Esophagus (tissue), 2 donors: ENCODE results near the gene SMCO2. TPM values are rescaled to one million over a fixed set of nuclear protein-coding genes. Genes with fewer than 3 reads are reported as not detected.
"Not testable (repeated sequence)": the region's sequence is repeated elsewhere in the genome, so short reads cannot be mapped to it uniquely, and the experiment has no call there.

Experiments used
- H3K27ac ChIP-seq, 2 donors: one replicate each; pipeline ENCODE4 v1.5.1; 2013; ENCODE audit warnings: low read depth in 2 of 2, mild to moderate bottlenecking in 2 of 2, inconsistent platforms in 1 of 2, low read length in 1 of 2, moderate library complexity in 1 of 2
- H3K27me3 ChIP-seq, 2 donors: one replicate each; pipeline ENCODE4 v1.6.1; 2013; ENCODE audit warnings: low read length in 2 of 2, control low read depth in 1 of 2, mild to moderate bottlenecking in 1 of 2; ENCODE audit not compliant: insufficient read depth in 2 of 2, control insufficient read depth in 1 of 2
- H3K36me3 ChIP-seq, 2 donors: one replicate each; pipeline ENCODE4 v1.6.1; 2013; ENCODE audit warnings: low read length in 1 of 2; ENCODE audit not compliant: control insufficient read depth in 2 of 2, insufficient read depth in 2 of 2
- H3K4me1 ChIP-seq, 2 donors: one replicate each; pipeline ENCODE4 v1.6.1; 2013; ENCODE audit warnings: low read length in 1 of 2; ENCODE audit not compliant: control insufficient read depth in 2 of 2, insufficient read depth in 2 of 2
- H3K4me3 ChIP-seq, 2 donors: one replicate each; pipeline ENCODE4 v1.5.1; 2013; ENCODE audit warnings: low read length in 2 of 2, mild to moderate bottlenecking in 2 of 2, low read depth in 1 of 2, moderate library complexity in 1 of 2
- H3K9me3 ChIP-seq, 2 donors: one replicate each; pipeline ENCODE4 v1.6.1; 2013; ENCODE audit warnings: mild to moderate bottlenecking in 2 of 2, low read depth in 1 of 2, low read length in 1 of 2, moderate library complexity in 1 of 2; ENCODE audit not compliant: control insufficient read depth in 2 of 2, insufficient read depth in 1 of 2
- WGBS, 2 donors: extraction: QIAGEN DNeasy Blood & Tissue Kit; methylation state at CpG; one replicate each; pipeline ENCODE4 v1.1.7; 2013; 5-methylcytosine and 5-hydroxymethylcytosine counted together
- polyA plus RNA-seq, 2 donors: library from polyadenylated mRNA; stranded (reverse); fragments of 200-250 nt; gene quantifications; one replicate each; pipeline ENCODE4 v1.2.3, GENCODE V29; 2013
- donor health status: healthy with polysubstance abuse.
- donor health status: Bipolar disorder and iron deficiency.

Gene SMCO2
- polyA plus RNA-seq, 2 donors, result 0.66 to 1.6 TPM

- not testable (repeated sequence) for H3K4me3 ChIP-seq, H3K36me3 ChIP-seq, H3K9me3 ChIP-seq, H3K27ac ChIP-seq, H3K27me3 ChIP-seq
- peaks cover 5 to 11% of the 10 kb centered on the region in 2 donors for H3K4me1 ChIP-seq
- WGBS, 2 donors, result 93 to 96% methylated on average over 1 of the region's 1 CpG
These were observed 98.3 kb downstream of the SMCO2 start for GRCh38 chr12:27544858-27545257.

GRCh38 chr12:27545665-27546064, 99.1 kb downstream of the SMCO2 start:
- Histone ChIP-seq H3K36me3 (no peaks in the 10 kb centered on the region), H3K4me3 (no peak overlapping the region), H3K27me3 (no peaks in the 10 kb centered on the region), H3K4me1 (peaks cover 7 to 11% of the 10 kb centered on the region in 2 donors), H3K9me3 (no peaks in the 10 kb centered on the region), H3K27ac (peak overlapping the region; percentile 60 to 76)
- 57 to 72% methylated on average over 9 of the region's 9 CpGs for WGBS, 2 donors

- Histone ChIP-seq H3K27me3 (no peaks in the 10 kb centered on the region), H3K36me3 (no peaks in the 10 kb centered on the region), H3K4me1 (peaks cover 7 to 13% of the 10 kb centered on the region in 2 donors), H3K9me3 (no peaks in the 10 kb centered on the region), H3K27ac (no peak overlapping the region), H3K4me3 (no peak overlapping the region)
- WGBS, 2 donors, result 88 to 92% methylated on average over 5 of the region's 5 CpGs
These were observed 101.1 kb downstream of the SMCO2 start for GRCh38 chr12:27547592-27547991.

- Histone ChIP-seq H3K9me3 (no peaks in the 10 kb centered on the region), H3K4me3 (no peak overlapping the region), H3K4me1 (peaks cover 7 to 13% of the 10 kb centered on the region in 2 donors), H3K36me3 (no peaks in the 10 kb centered on the region), H3K27ac (peak overlapping the region; percentile 33 to 55), H3K27me3 (no peaks in the 10 kb centered on the region)
- WGBS, 2 donors, result 77 to 86% methylated on average over 8 of the region's 8 CpGs
These were observed 102.0 kb downstream of the SMCO2 start for GRCh38 chr12:27548301-27549199.

- no peaks in the 10 kb centered on the region for H3K9me3 ChIP-seq
- WGBS, 2 donors, result 23 to 26% methylated on average over 8 of the region's 8 CpGs
- no peaks in the 10 kb centered on the region for H3K36me3 ChIP-seq
- H3K4me3 ChIP-seq, result peak overlapping the region in 1 of 2 donors; percentile 27
- peaks cover 7 to 13% of the 10 kb centered on the region in 2 donors for H3K4me1 ChIP-seq
- H3K27me3 ChIP-seq, result no peaks in the 10 kb centered on the region
- peak overlapping the region; percentile 92 to 98 for H3K27ac ChIP-seq
These were observed 102.8 kb downstream of the SMCO2 start for GRCh38 chr12:27549236-27549800.

- Histone ChIP-seq H3K4me3 (peak overlapping the region in 1 of 2 donors; percentile 27), H3K9me3 (no peaks in the 10 kb centered on the region), H3K4me1 (peaks cover 7 to 13% of the 10 kb centered on the region in 2 donors), H3K27ac (peak overlapping the region; percentile 92 to 98), H3K36me3 (no peaks in the 10 kb centered on the region), H3K27me3 (no peaks in the 10 kb centered on the region)
- 24 to 28% methylated on average over 12 of the region's 12 CpGs for WGBS, 2 donors
These were observed 103.5 kb downstream of the SMCO2 start for GRCh38 chr12:27549801-27550652.

GRCh38 chr12:27550653-27550975, 104.1 kb downstream of the SMCO2 start:
- peak overlapping the region in 1 of 2 donors; percentile 92 for H3K27ac ChIP-seq
- H3K4me3 ChIP-seq, result no peak overlapping the region
- H3K9me3 ChIP-seq, result no peaks in the 10 kb centered on the region
- WGBS, 2 donors, result 46 to 47% methylated on average over 4 of the region's 4 CpGs
- no peaks in the 10 kb centered on the region for H3K27me3 ChIP-seq
- peaks cover 7 to 13% of the 10 kb centered on the region in 2 donors for H3K4me1 ChIP-seq
- no peaks in the 10 kb centered on the region for H3K36me3 ChIP-seq

GRCh38 chr12:27551172-27551840, 104.8 kb downstream of the SMCO2 start:
- Histone ChIP-seq H3K27me3 (no peaks in the 10 kb centered on the region), H3K36me3 (no peaks in the 10 kb centered on the region), H3K9me3 (no peaks in the 10 kb centered on the region), H3K27ac (peak overlapping the region; percentile 35 to 77), H3K4me1 (peaks cover 7 to 8% of the 10 kb centered on the region in 2 donors), H3K4me3 (no peak overlapping the region)
- WGBS, 2 donors, result 62 to 65% methylated on average over 9 of the region's 9 CpGs
